Pulmonary artery endothelial cell (primary cell): ENCODE data around the gene RXFP4. TPM values are rescaled to one million over a fixed set of nuclear protein-coding genes. Genes with fewer than 3 reads are reported as not detected.
"Not testable (repeated sequence)": the region's sequence is repeated elsewhere in the genome, so short reads cannot be mapped to it uniquely, and the experiment has no call there.

Experiments used
- DNase-seq: peaks from one replicate; pipeline ENCODE4 v3.0.0-alpha.2; 2011; ENCODE audit warnings: low read depth, low spot score
- total RNA-seq: library from RNA; depleted of rRNA; stranded (reverse); fragments of >200 nt; gene quantifications from 2 replicates; pipeline ENCODE4 v1.2.3, GENCODE V29; 2014

The RXFP4 gene
- total RNA-seq: 0.14 TPM in 1 of 2 replicates, not detected in the other

DNA sequence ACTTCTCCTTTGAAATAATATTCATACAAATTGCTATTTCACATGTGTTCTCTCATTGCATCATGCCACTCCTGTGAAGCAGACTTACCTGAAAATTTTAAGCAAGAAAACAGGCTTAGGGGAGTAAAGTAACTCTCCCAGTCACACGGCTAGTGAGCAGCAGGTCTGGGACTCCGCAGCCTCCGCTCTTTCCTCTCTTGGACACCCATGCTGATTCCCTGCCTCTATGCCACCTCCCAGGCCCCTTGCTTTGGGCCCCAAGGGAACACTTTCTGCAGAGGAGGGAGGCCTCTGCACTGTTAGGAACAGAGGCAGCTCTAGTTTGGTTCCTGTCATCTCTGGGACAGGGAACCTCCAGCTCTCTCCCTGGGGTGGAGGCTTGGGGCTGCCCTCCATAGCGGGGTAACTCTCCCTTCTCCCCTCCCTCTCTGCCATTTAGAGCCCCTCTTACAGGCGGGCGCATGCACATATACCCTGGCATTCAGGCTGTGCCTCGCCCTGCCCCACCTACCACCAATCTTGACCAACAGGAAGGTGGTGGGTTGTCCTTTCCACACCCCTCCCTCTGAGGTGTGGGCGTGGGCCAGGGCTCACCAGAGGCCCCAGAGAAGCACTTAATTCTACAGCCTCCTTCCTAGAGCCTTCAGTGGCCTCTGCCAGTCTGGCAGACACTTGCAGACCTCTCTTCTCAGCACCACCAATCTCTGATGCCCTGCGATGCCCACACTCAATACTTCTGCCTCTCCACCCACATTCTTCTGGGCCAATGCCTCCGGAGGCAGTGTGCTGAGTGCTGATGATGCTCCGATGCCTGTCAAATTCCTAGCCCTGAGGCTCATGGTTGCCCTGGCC, at the start of gene RXFP4:
Gene RXFP4 (plus strand): TSS at position 646 of the 852 bp plus-strand sequence. CDS start 72 bp downstream, at position 718.
- no peak for DNase-seq

DNA sequence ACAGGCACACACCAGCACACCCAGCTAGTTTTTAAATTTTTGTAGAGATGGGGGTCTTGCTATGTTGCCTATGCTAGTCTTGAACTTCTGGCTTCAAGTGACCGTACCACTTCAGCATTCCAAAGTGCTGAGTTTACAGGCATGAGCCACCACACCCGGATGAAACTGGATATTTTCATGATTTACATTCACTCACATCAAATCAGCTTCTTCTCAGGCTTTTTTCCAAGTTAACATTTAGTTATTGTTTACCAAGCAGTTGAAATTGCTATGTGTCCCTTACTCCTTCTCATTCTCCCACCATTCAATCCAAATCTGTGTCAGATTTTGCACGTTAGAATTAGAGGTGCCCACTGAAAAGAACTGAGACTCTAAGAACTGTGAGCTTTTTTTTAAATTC, 48.6 kb upstream of the RXFP4 start:
- DNase-seq: peak; percentile 40

- peak; percentile 88 for DNase-seq
These were observed 47.9 kb upstream of the RXFP4 start for GRCh38 chr1:155893389-155894142.

DNA sequence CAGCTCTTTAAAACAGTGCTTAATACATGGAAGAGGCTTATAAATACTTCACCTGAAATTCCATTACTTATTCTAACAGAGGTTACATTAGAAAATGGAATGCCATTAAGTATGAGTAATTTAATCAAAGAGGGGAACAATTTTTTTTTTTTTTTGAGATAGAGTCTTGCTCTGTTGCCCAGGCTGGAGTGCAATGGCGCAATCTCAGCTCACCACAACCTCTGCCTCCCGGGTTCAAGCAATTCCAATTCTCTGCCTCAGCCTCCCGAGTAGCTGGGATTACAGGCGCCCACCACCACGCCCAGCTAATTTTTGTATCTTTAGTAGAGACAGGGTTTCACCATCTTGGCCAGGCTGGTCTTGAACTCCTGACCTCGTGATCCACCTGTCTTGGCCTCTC, 45.8 kb upstream of the RXFP4 start:
- DNase-seq: not testable (repeated sequence)

DNA sequence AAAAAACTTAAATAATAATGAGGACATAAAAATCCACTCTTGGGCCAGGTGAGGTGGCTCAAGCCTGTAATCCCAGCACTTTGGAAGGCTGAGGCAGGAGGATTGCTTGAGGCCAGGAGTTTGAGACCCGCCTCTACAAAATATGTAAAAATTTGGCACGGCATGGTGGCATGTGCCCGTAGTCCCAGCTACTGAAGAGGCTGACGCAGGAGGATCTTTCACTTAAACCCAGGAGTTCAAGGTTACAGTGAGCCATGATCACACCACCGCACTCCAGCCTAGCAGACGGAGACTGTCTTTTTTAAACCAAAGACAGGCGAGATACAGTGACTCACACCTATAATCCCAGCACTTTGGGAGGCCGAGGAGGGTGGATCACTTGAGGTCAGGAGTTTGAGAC, 45.0 kb upstream of the RXFP4 start:
- DNase-seq: not testable (repeated sequence)

GRCh38 chr1:155897746-155898145, 43.7 kb upstream of the RXFP4 start:
- DNase-seq: no peak

GRCh38 chr1:155898888-155899287, 42.5 kb upstream of the RXFP4 start:
- DNase-seq: no peak

- DNase-seq: no peak
These were observed 41.8 kb upstream of the RXFP4 start for GRCh38 chr1:155899683-155900082.

DNA sequence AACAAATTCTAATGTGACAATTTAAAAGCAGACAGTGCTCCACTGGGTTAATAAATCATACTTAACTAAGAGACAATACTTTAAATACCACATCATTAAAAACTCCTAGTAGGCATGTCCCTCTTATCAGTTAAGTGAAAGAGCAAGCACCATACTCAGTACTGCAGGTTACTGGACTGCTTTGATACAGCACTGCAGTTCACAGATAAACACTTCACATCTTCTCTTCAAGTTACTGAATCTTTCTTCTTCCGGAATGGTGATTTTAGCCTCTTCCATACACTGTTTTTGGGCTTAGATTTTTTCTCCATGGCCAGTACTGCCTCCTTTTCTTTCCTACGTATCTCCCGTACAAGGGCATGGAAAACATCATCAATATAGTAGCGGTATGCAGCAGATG, 41.3 kb upstream of the RXFP4 start:
- DNase-seq: no peak

- DNase-seq: no peak
These were observed 37.2 kb upstream of the RXFP4 start for GRCh38 chr1:155904261-155904660.

- DNase-seq: no peak
These were observed 31.5 kb upstream of the RXFP4 start for GRCh38 chr1:155909894-155910293.

GRCh38 chr1:155910621-155911121, 30.8 kb upstream of the RXFP4 start:
- no peak for DNase-seq

GRCh38 chr1:155911156-155912055, 30.0 kb upstream of the RXFP4 start, which contains the start of gene RIT1:
RIT1 (minus strand) TSS chr1:155911349; CDS start chr1:155910761, 588 bp downstream.
- peak; percentile 37 for DNase-seq

- DNase-seq: no peak
These were observed 29.3 kb upstream of the RXFP4 start for GRCh38 chr1:155912056-155912536.

GRCh38 chr1:155913969-155914757, 27.3 kb upstream of the RXFP4 start:
- no peak for DNase-seq

- DNase-seq: no peak
These were observed 22.8 kb upstream of the RXFP4 start for GRCh38 chr1:155918660-155919059.

- DNase-seq: no peak
These were observed 21.6 kb upstream of the RXFP4 start for GRCh38 chr1:155919801-155920200.

DNA sequence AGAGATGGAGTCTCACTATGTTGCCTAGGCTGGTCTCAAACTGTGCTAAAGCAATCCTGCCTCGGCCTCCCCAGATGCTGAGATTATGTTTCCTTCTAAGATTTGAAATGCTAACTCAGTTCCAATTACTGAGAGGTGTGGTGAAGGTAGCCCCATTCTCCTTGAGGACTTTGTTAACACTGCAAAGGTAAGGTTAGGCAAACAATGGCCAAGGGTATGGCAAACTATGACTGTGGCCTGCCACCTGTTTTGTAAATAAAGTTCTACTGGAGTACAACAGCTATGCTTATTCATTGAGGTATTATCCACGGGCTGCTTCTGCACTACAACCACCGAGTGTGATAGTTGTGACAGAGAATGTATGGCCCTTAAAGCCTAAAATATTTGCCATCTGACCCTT, 20.7 kb upstream of the RXFP4 start:
- DNase-seq: no peak

DNA sequence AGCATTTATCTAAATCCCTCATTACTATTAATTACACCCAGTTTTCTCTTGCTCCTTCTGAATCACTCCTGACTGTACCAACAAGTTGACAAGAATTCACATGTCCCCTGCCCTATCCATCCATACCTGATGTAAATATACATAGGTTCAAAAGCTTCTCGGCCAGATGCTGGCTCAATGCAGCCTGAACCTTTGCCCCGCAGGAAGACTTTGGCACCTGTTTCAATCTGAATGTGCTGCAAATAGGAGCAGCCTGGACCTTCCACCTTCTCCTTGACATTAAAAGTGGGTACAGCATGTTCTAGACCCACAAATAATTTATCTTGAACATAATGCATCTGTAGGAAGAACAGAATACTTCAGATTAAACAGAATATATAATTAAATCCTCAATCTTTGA, 15.9 kb upstream of the RXFP4 start:
- no peak for DNase-seq

GRCh38 chr1:155929057-155929456, 12.4 kb upstream of the RXFP4 start:
- no peak for DNase-seq
